Gastroesophageal sphincter (tissue), 3 donors: ENCODE measurements around the gene FAM131C.

Source experiments
- CTCF ChIP-seq, 4 experiments: fragments of 200-600 bp in 2 of 4; fragments of 450-650 bp in 2 of 4; sonication (generic) in 1 of 4; IDR thresholded peaks; one replicate each; pipeline ENCODE4 v1.5.1; 2017 to 2019; ENCODE audit warnings: antibody characterized with exemption in 4 of 4, mild to moderate bottlenecking in 2 of 4, moderate library complexity in 2 of 4
- EP300 ChIP-seq: sonication (generic); formaldehyde crosslinking; IDR thresholded peaks from one replicate; pipeline ENCODE4 v1.6.1; 2017; ENCODE audit warnings: antibody characterized with exemption, mild to moderate bottlenecking
- POLR2A ChIP-seq, 2 donors: fragments of 450-650 bp; IDR thresholded peaks; one replicate each; pipeline ENCODE4 v1.6.1; 2017; ENCODE audit warnings: antibody characterized with exemption in 2 of 2, mild to moderate bottlenecking in 2 of 2, moderate library complexity in 1 of 2
- POLR2AphosphoS5 ChIP-seq: sonication (generic); formaldehyde crosslinking; IDR thresholded peaks from one replicate; pipeline ENCODE4 v1.6.1; 2017; ENCODE audit warnings: antibody characterized with exemption

- TF ChIP-seq CTCF (IDR thresholded peaks at IDR 0.05) (no peak), POLR2AphosphoS5 (no peak), EP300 (no peak), POLR2A (IDR thresholded peaks at IDR 0.05) (no peak)
Observed at GRCh38 chr1:16061266-16061665, 12.2 kb downstream of the FAM131C start.
